Astrocyte (in vitro differentiated cells and primary cell): ENCODE measurements around the gene CELF4. TPM values are rescaled to one million over a fixed set of nuclear protein-coding genes. Genes with fewer than 3 reads are reported as not detected.

Experiments used
- DNase-seq: peaks from one replicate; pipeline ENCODE4 v3.0.0-alpha.2; 2010; ENCODE audit warnings: low read depth
- FAIRE-seq: peaks from 2 replicates; lab custom pipeline; 2011; peaks lifted over from hg19 to GRCh38; lab: Jason Lieb, UNC
- H2AFZ ChIP-seq: 2 replicates; pipeline ENCODE4 v1.6.0; 2012; ENCODE audit warnings: low read depth, low read length, inconsistent platforms
- H3K27ac ChIP-seq: 2 replicates; pipeline ENCODE4 v1.5.1; 2011; ENCODE audit warnings: low read depth, low read length, inconsistent platforms
- H3K27me3 ChIP-seq: 2 replicates; pipeline ENCODE4 v1.6.0; 2011; ENCODE audit warnings: low read length, inconsistent platforms; ENCODE audit not compliant: insufficient read depth
- H3K36me3 ChIP-seq: 2 replicates; pipeline ENCODE4 v1.5.1; 2011; ENCODE audit warnings: low read length, inconsistent platforms; ENCODE audit not compliant: insufficient read depth
- H3K4me1 ChIP-seq: 2 replicates; pipeline ENCODE4 v1.5.1; 2011; ENCODE audit warnings: low read length, inconsistent platforms; ENCODE audit not compliant: insufficient read depth
- H3K4me2 ChIP-seq: 2 replicates; pipeline ENCODE4 v1.6.0; 2012; ENCODE audit warnings: low read length, inconsistent platforms
- H3K4me3 ChIP-seq: 2 replicates; pipeline ENCODE4 v1.5.1; 2011; ENCODE audit warnings: low read depth, mild to moderate bottlenecking, low read length, inconsistent platforms; ENCODE audit not compliant: insufficient read depth
- H3K79me2 ChIP-seq: 2 replicates; pipeline ENCODE4 v1.6.0; 2012; ENCODE audit warnings: mild to moderate bottlenecking, low read length, inconsistent platforms; ENCODE audit not compliant: insufficient read depth
- H3K9ac ChIP-seq: 2 replicates; pipeline ENCODE4 v1.6.0; 2012; ENCODE audit warnings: mild to moderate bottlenecking, low read length, inconsistent platforms
- H3K9me3 ChIP-seq: 2 replicates; pipeline ENCODE4 v1.5.1; 2012; ENCODE audit warnings: low read depth, mild to moderate bottlenecking, low read length, inconsistent platforms; ENCODE audit not compliant: insufficient read depth
- H4K20me1 ChIP-seq: 2 replicates; pipeline ENCODE4 v1.6.0; 2012; ENCODE audit warnings: low read length, inconsistent platforms; ENCODE audit not compliant: insufficient read depth
- H3K27ac Mint-ChIP-seq: one replicate; pipeline ENCODE4 v1.8.0; 2021; ENCODE audit warnings: mild to moderate bottlenecking, mixed read lengths; ENCODE audit not compliant: unreplicated experiment
- H3K27me3 Mint-ChIP-seq: one replicate; pipeline ENCODE4 v1.8.0; 2021; ENCODE audit warnings: low read depth, mixed read lengths; ENCODE audit not compliant: unreplicated experiment
- H3K36me3 Mint-ChIP-seq: one replicate; pipeline ENCODE4 v1.8.0; 2021; ENCODE audit warnings: low read depth, mixed read lengths; ENCODE audit not compliant: unreplicated experiment
- H3K4me1 Mint-ChIP-seq: one replicate; pipeline ENCODE4 v1.8.0; 2021; ENCODE audit warnings: low read depth, mixed read lengths; ENCODE audit not compliant: unreplicated experiment
- H3K4me3 Mint-ChIP-seq: one replicate; pipeline ENCODE4 v1.8.0; 2021; ENCODE audit warnings: mild to moderate bottlenecking, moderate library complexity, mixed read lengths; ENCODE audit not compliant: unreplicated experiment
- H3K9me3 Mint-ChIP-seq: one replicate; pipeline ENCODE4 v1.8.0; 2021; ENCODE audit warnings: mild to moderate bottlenecking, mixed read lengths; ENCODE audit not compliant: unreplicated experiment
- EZH2 ChIP-seq: IDR thresholded peaks from 2 replicates; pipeline ENCODE4 v1.6.1; 2012; ENCODE audit warnings: mild to moderate bottlenecking, low read length, inconsistent platforms; ENCODE audit not compliant: insufficient read depth
- total RNA-seq: library from RNA; stranded (reverse); gene quantifications from 2 replicates; pipeline ENCODE4 v1.2.1, GENCODE V29; 2021
- TF ChIP-seq, protein P1 (sequence below): IDR thresholded peaks from 2 replicates; pipeline ENCODE4 v1.5.1; 2011; ENCODE audit warnings: low read depth, mild to moderate bottlenecking, inconsistent platforms, low read length, moderate library complexity; ENCODE audit not compliant: insufficient read depth

The CELF4 gene
- total RNA-seq, 1 donor from 2014 or later = 0.16 TPM

DNA sequence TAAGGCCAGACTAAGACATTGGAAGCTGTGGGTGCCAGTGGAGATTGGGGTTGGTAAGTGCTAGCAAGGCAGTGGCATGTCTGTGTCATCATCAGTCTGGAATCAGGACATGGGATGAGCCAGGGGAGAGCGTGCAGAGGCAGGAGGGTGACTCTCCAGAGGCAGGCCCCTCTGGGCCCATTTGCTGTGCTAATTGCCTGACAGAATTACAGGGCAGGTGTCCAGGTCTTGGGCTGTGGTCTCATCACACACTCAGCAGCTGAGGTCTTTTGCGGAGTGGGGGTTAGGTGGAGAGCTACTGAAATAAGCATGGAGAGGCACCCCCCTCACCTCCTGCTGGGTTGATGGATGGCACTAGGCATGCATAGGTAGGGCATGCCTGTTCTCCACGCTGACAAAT is 57.4 kb downstream of the CELF4 start:
- Histone ChIP-seq H3K4me1 (no peaks in the 10 kb centered on the region), H3K36me3 (no peaks in the 10 kb centered on the region), H3K9ac (no peak overlapping the region), H4K20me1 (no peaks in the 10 kb centered on the region), H3K27me3 (no peaks in the 10 kb centered on the region), H3K4me3 (no peak overlapping the region), H3K27ac (no peak overlapping the region), H3K4me2 (no peak overlapping the region), H3K9me3 (peaks cover 7% of the 10 kb centered on the region), H2AFZ (no peak overlapping the region), H3K79me2 (no peaks in the 10 kb centered on the region)
- no peak for DNase-seq
- Mint-ChIP-seq H3K4me1 (no peaks in the 10 kb centered on the region), H3K4me3 (no peak overlapping the region), H3K36me3 (no peaks in the 10 kb centered on the region), H3K27me3 (peaks cover 66% of the 10 kb centered on the region), H3K9me3 (peaks cover 18% of the 10 kb centered on the region), H3K27ac (no peak overlapping the region)
- TF ChIP-seq, protein P1, sequence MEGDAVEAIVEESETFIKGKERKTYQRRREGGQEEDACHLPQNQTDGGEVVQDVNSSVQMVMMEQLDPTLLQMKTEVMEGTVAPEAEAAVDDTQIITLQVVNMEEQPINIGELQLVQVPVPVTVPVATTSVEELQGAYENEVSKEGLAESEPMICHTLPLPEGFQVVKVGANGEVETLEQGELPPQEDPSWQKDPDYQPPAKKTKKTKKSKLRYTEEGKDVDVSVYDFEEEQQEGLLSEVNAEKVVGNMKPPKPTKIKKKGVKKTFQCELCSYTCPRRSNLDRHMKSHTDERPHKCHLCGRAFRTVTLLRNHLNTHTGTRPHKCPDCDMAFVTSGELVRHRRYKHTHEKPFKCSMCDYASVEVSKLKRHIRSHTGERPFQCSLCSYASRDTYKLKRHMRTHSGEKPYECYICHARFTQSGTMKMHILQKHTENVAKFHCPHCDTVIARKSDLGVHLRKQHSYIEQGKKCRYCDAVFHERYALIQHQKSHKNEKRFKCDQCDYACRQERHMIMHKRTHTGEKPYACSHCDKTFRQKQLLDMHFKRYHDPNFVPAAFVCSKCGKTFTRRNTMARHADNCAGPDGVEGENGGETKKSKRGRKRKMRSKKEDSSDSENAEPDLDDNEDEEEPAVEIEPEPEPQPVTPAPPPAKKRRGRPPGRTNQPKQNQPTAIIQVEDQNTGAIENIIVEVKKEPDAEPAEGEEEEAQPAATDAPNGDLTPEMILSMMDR = no peak
- TF ChIP-seq EZH2 = no peak
- FAIRE-seq = no peak

DNA sequence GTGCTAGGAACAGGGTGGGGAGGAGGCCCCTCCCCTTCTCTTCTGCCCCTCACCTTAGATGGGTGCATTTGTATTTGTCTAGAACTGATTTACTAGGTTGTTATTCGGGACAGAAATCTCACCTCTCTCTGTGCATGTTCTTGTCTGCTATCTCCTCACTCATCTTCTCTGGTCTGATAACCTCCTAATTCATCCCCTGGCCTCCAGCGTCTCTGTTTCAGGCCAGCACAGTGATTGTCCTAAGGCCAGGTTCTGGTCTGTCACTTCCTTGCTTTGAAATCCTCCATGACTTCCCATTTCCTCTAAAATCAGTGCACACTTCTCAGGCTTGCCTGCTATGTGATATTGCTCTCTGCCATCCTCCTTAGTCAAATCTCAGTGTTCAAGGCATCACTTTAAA is 58.4 kb downstream of the CELF4 start:
- no peaks in the 10 kb centered on the region for H3K4me1 ChIP-seq
- H3K4me3 Mint-ChIP-seq = no peak overlapping the region
- H3K27me3 Mint-ChIP-seq = peaks cover 64% of the 10 kb centered on the region
- H3K4me1 Mint-ChIP-seq = no peaks in the 10 kb centered on the region
- no peaks in the 10 kb centered on the region for H3K27me3 ChIP-seq
- H3K36me3 Mint-ChIP-seq = no peaks in the 10 kb centered on the region
- peaks cover 7% of the 10 kb centered on the region for H3K9me3 ChIP-seq
- no peak overlapping the region for H3K4me3 ChIP-seq
- H3K27ac ChIP-seq = no peak overlapping the region
- no peaks in the 10 kb centered on the region for H4K20me1 ChIP-seq
- no peaks in the 10 kb centered on the region for H3K79me2 ChIP-seq
- H3K9ac ChIP-seq = no peak overlapping the region
- FAIRE-seq (no peak), DNase-seq (no peak)
- H2AFZ ChIP-seq = no peak overlapping the region
- no peaks in the 10 kb centered on the region for H3K36me3 ChIP-seq
- H3K4me2 ChIP-seq = no peak overlapping the region
- no peak for TF ChIP-seq EZH2
- TF ChIP-seq, protein P1 = no peak
- H3K9me3 Mint-ChIP-seq = peaks cover 24% of the 10 kb centered on the region
- H3K27ac Mint-ChIP-seq = no peak overlapping the region

DNA sequence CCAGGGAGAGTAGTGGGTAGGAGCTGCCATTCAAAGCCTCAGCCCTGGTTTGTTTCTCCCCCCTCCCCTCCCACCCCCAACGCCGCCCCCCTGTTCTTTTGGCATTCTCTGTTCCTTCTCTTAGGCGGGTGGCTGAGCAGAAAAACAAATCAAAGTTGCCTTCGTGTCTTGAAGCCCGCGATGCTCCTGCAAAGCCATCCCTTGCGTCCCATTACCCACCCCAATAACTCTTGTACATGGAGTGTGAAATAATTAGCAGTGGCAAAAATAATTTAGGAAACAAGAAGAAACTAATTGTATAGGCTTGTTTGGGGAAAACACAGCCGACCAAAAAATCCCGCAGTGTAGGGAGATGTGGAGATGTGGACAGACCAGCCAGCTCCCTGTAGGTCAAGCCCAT is 59.6 kb downstream of the CELF4 start:
- Histone ChIP-seq H3K4me3 (no peak overlapping the region), H3K9me3 (peaks cover 7% of the 10 kb centered on the region), H3K4me1 (no peaks in the 10 kb centered on the region), H3K36me3 (no peaks in the 10 kb centered on the region), H3K9ac (no peak overlapping the region), H3K27ac (no peak overlapping the region), H4K20me1 (no peaks in the 10 kb centered on the region), H3K79me2 (no peaks in the 10 kb centered on the region), H3K4me2 (no peak overlapping the region), H2AFZ (no peak overlapping the region), H3K27me3 (no peaks in the 10 kb centered on the region)
- Mint-ChIP-seq H3K27ac (no peak overlapping the region), H3K36me3 (no peaks in the 10 kb centered on the region), H3K9me3 (peaks cover 17% of the 10 kb centered on the region), H3K4me3 (no peak overlapping the region), H3K4me1 (peaks cover 5% of the 10 kb centered on the region), H3K27me3 (peaks cover 64% of the 10 kb centered on the region)
- no peak for DNase-seq
- no peak for TF ChIP-seq EZH2
- TF ChIP-seq, protein P1 = no peak
- FAIRE-seq = no peak
